ENCODE data around the gene ACAP3.
A peak's percentile ranks its signal among the peaks of the same experiment; 100 is the strongest.

ACAP3 gene

GRCh38 chr1:1298861-1299685 lies 8.7 kb downstream of the ACAP3 start:
- DNase-seq: no peak

DNA sequence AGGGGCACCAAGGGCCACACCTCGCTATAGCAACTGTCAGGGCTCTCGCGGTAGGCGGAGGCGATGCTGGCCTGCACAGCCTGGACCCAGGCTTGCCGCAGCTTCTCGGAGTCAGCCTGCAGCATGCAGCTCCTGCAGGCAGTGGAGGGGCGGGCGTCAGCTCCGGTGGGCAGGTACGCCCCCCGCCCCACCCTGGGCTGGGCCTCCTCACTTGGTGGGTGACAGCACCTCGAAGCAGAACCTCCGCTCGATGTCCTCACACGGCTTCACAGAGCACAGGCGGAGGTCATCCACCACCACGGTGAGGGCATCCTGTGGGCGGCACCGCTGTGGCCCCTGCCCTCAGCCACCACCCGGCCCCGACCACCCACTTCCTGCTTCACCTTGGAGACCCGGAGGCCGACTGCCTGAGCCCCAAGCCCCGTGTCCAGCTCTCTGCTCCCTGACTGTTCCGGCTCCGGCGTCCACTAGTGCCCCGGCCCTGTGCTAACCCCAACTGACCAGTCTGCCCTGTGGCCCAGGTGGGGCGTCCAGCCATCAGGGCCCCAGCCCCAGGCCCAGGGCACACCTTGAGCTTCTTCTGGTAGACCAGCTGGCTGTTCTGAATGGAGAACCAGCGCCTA lies 9.8 kb downstream of the ACAP3 start:
- DNase-seq: no peak

DNA sequence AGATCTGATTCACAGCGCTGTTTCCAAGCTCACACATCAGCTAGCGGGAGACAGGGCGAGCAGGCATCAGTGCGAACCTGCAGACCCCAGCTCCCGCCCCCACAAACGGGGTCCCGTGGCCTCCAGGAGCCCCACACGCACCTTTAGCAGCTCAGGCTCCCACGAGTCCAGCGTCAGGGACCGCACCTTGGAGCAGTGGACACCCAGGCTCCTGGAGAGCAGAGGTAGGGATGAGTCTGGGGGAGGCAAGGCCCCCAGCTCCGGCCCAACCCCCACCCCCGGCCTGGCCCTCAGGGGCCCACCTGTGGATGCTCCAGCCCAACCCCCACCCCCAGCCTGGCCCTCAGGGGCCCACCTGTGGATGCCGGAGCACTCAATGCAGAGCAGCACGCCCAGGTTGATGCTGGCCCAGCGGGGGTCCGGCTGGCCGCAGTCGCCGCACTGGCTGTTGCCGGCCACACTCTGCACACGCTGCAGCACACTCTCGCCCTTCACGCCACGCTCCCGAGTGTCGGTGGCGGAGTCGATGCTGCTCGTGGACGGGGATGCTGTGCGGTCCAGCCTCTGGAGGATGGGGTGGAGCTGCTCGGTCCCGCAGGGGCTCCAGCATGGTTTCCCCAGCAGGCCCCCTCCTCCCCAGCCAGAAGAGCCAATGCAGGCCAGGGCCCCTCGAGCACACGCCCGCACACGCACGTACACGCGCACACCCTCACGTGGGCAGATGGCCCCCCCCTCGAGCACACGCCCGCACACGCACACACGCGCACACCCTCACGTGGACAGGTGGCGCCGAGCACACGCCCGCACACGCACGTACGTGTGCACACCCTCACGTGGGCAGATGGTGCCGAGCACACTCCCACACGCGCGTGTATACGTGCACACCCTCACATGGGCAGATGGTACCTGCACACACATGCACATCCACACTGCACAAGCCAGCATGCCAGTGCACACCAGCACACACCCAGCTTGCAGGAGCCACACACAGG lies 11.4 kb downstream of the ACAP3 start:
- DNase-seq: no peak

DNA sequence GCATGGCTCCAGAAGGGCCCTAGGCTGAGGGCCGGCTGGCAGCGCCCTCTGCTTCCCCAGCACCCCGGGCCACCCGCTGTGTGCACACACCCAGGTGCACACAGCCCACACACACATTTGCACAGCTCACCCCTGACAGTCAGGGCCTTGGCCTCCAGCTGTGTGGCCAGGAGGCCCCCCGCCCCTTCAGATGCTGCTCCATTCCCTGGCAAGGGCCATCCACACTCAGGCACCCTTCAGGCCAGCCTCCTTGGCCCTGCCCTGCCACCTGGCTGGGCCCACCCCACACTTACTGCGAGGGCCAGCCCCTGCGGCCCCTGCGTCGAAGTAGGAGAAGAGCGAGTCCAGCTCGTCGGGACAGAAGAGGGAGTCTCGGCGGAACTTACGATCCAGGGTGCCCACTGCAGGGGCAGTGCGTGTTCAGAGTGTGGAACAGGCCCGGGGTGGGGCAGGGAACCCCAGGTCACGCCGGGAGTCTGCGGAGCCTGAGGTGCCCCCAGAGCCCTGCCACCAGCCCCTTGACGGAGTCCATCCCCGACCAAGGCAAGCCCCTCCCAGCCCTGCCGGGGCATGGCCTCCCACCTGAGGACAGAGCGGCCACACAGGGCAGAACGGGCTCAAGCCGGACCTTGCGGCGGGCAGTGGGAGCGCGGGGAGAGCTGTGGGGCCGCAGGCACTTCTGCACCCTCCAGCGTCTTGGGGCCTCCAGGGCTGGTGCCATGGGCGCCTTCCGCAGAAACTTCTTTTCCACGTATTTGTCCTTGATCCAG lies 12.4 kb downstream of the ACAP3 start:
- DNase-seq: no peak

DNA sequence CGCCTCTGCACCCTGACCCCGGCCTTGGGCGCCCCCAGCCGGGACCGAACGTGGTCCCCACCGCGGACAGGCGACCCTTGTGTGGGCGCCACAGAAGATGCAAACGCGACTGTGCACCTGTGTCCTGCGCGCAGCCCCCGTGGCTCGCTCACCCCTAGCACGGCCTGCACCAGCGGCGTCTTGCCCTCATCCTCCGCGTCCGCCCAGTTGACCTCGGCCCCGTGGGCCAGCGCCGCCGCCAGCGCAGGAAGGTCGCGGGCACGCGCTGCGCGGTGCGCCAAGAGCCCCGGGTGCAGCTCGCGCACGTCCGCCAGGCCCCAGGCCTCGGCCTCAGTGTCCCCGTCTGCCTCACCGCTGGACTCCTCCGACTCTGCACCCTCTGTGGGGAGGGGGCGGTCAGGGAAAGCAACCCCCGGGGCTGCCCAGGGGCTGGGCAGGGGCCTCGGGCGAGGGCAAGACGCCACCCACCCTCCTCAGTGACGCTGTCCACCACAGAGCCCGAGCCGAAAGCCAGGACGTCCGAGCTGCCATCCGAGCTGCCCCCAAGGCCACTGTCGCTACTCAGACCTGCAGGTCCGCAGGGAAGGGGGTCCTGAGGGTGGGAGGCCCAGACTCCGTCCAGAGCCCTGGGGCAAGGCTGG lies 13.4 kb downstream of the ACAP3 start:
- DNase-seq: no peak

GRCh38 chr1:1293263-1294249 lies 14.2 kb downstream of the ACAP3 start:
- no peak for DNase-seq

DNA sequence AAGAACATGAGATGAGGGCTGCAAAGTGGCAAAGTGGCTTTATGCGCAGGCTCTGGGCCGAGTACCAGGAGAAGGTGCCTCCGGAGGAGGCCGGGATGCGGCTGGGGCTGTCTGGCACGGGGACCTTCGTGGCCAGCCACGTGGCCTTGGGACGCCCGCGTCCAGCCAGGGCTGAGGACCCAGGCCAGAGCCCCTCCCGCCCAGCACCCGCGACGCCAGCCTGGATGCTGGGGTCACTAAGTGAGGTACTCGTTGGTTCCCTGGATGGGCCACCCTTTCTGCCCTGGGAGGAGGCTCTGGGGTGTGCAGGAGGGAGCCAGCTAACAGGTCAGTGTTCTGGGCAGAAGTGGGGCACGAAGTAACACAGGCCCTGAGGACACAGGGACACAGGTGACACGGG lies 14.9 kb downstream of the ACAP3 start:
- DNase-seq: no peak

- DNase-seq: no peak
Measured at GRCh38 chr1:1292442-1292779, 15.3 kb downstream of the ACAP3 start.

- peak; percentile 79 for DNase-seq
Measured at GRCh38 chr1:1291548-1292441, 15.9 kb downstream of the ACAP3 start.

DNA sequence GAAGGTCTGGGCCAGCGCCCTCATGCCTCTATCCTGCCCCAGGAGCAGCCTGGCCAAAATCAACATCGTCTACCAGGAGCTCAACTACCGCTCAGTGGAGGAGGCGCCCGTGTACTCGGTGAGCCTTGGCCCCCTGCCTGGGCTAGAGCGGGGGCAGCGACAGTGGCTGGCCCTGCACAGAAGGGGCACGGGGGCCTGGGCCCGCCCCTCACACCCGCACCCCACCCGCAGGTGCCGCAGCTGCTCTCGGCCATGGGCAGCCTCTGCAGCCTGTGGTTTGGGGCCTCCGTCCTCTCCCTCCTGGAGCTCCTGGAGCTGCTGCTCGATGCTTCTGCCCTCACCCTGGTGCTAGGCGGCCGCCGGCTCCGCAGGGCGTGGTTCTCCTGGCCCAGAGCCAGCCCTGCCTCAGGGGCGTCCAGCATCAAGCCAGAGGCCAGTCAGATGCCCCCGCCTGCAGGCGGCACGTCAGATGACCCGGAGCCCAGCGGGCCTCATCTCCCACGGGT lies 16.7 kb downstream of the ACAP3 start:
- peak; percentile 59 for DNase-seq

DNA sequence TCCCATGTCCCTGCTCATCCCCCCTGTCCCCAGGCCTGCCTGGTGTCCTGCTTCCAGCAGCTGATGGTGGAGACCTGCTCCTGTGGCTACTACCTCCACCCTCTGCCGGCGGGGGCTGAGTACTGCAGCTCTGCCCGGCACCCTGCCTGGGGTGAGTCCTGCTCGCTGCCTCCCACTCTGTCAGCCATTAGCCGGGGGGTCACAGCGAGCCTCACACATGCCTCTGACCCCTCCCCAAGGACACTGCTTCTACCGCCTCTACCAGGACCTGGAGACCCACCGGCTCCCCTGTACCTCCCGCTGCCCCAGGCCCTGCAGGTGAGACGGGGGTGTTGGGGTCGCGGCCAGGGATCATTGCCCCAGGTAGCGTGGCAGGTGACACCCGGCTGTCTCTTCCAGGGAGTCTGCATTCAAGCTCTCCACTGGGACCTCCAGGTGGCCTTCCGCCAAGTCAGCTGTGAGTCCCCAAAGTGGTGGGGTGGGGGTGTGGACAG lies 17.4 kb downstream of the ACAP3 start:
- DNase-seq: peak; percentile 46

GRCh38 chr1:1287288-1288110 lies 20.2 kb downstream of the ACAP3 start:
- DNase-seq: peak; percentile 44

DNA sequence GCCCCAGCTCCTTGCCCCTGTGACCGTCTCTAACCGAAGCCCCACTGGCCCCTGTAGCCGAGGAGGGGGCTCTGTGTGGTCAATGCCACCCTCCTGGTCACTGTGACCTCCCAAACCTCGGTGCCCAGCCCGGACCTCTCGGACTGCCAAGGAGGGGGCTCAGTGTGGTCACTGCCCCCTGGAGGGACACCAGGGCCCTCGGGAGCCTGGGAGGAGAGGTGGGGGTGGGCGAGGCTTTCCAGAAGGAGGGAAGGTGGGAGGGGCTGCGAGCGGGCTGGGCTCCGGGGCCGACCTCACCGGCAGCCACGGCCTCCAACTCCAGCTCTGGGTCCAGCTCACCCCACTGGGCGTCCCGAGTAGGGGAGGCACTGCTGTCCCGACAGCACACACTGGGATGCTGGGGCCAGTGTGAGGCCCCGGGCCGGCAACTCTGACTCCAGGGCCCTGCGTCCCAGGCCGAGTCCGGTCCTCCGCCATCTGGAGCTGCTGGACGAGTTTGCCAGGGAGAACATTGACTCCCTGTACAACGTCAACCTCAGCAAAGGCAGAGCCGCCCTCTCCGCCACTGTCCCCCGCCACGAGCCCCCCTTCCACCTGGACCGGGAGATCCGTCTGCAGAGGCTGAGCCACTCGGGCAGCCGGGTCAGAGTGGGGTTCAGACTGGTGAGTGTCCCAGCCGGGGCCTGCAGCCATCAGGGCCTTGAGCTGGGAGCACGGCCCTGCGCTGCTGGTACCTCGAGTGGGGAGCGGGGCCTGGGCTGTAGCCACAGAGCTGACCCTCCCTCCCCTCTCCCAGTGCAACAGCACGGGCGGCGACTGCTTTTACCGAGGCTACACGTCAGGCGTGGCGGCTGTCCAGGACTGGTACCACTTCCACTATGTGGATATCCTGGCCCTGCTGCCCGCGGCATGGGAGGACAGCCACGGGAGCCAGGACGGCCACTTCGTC lies 21.1 kb downstream of the ACAP3 start:
- DNase-seq: no peak

DNA sequence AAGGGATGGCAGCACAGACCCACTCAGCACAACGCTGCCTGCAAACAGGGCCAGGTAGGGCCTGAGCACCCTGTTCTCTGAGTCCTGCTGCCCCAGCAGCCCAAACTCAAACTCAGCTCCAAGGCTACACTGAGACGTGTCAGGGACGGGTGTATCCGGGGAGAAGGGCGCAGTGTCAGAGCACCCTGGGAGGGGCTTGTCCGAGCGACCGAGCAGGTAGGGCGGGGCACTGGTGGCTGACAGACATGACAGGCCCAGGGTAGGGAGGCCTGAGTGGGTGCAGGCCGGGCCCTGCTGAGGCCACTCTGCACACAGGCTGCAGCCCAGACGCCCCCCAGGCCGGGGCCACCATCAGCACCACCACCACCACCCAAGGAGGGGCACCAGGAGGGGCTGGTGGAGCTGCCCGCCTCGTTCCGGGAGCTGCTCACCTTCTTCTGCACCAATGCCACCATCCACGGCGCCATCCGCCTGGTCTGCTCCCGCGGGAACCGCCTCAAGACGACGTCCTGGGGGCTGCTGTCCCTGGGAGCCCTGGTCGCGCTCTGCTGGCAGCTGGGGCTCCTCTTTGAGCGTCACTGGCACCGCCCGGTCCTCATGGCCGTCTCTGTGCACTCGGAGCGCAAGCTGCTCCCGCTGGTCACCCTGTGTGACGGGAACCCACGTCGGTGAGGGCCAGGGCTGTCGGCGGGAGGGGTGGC lies 22.0 kb downstream of the ACAP3 start:
- DNase-seq: no peak

DNA sequence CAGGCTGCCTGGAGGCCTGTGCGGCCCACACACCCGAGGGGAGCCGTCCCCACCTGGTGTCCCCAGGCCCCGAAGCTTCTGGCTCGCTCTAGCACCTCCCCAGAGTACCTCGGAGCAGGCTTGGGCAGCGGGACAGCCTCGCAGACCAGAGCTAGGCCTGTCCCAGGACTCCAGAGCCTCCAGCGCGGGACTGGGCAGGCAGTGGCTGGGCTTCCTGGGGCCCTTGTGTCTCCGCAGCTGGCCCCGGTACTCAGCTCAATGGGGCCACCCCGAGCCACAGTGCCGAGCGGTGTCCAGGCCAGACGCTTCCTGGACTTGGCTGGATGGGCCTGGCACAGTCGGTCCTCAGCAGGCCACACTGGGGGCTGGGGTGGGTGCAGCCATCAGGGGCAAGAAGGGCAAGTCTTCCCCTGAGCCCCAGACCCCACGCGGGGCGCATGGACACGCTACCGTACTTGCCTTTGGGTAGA lies 22.6 kb downstream of the ACAP3 start:
- DNase-seq: no peak

All from COR-L47 (cell line).